Epithelial cell of proximal tubule (primary cell): ENCODE measurements around the gene GAPVD1. TPM values are rescaled to one million over a fixed set of nuclear protein-coding genes. Genes with fewer than 3 reads are reported as not detected.

Experiments
- DNase-seq: peaks from one replicate; pipeline ENCODE4 v3.0.0-alpha.2; 2011; ENCODE audit warnings: low read depth
- H3K4me3 ChIP-seq: 2 replicates; pipeline ENCODE4 v1.5.1; 2011; ENCODE audit warnings: low read depth, mild to moderate bottlenecking, low read length
- CTCF ChIP-seq: conservative IDR thresholded peaks from 2 replicates; pipeline ENCODE4 v1.5.1; 2012; ENCODE audit warnings: low read depth, mild to moderate bottlenecking, low read length
- total RNA-seq: library from RNA; depleted of rRNA; stranded (reverse); fragments of >200 nt; gene quantifications from 2 replicates; pipeline ENCODE4 v1.2.3, GENCODE V29; 2015

The GAPVD1 gene
- total RNA-seq, 1 donor from 2014 or later, result 18.2 TPM

- TF ChIP-seq CTCF, result no peak
- no peak for DNase-seq
- H3K4me3 ChIP-seq, result no peak overlapping the region
Observed at GRCh38 chr9:125406810-125407087, 145.1 kb downstream of the GAPVD1 start.

GRCh38 chr9:125407432-125407973, 145.9 kb downstream of the GAPVD1 start:
- no peak for DNase-seq
- no peak for TF ChIP-seq CTCF
- H3K4me3 ChIP-seq, result peak overlapping the region; percentile 62

- peak overlapping the region; percentile 62 for H3K4me3 ChIP-seq
- peak; percentile 70 for TF ChIP-seq CTCF
- no peak for DNase-seq
Observed at GRCh38 chr9:125407974-125408900, 146.6 kb downstream of the GAPVD1 start.

- DNase-seq, result no peak
- no peak for TF ChIP-seq CTCF
- no peak overlapping the region for H3K4me3 ChIP-seq
Observed at GRCh38 chr9:125409217-125409636, 147.6 kb downstream of the GAPVD1 start.

GRCh38 chr9:125409637-125410521, 148.3 kb downstream of the GAPVD1 start:
- DNase-seq, result no peak
- no peak overlapping the region for H3K4me3 ChIP-seq

GRCh38 chr9:125410522-125410894, 148.9 kb downstream of the GAPVD1 start:
- TF ChIP-seq CTCF, result no peak

More at GRCh38 chr9:125409637-125410521, 148.3 kb downstream of the GAPVD1 start:
- no peak for TF ChIP-seq CTCF

More at GRCh38 chr9:125410522-125410894, 148.9 kb downstream of the GAPVD1 start:
- no peak overlapping the region for H3K4me3 ChIP-seq
- no peak for DNase-seq
